ENCODE data around the gene FOXP1. TPM values are rescaled to one million over a fixed set of nuclear protein-coding genes. Genes with fewer than 3 reads are reported as not detected.

Gene FOXP1
- total and polyA plus RNA-seq, 2 experiments from 2014 or later, result 76.8 to 99.8 TPM

GRCh38 chr3:71406972-71407810 lies 176.3 kb downstream of the FOXP1 start:
- peak overlapping the region; percentile 53 for H3K4me2 ChIP-seq
- no peaks in the 10 kb centered on the region for H3K36me3 ChIP-seq (replicated peaks; ENCODE audit: insufficient read depth, low read depth)
- TF ChIP-seq EZH2 (IDR thresholded peaks at IDR 0.05; ENCODE audit: borderline replicate concordance) (no peak), EZH2phosphoT487 (IDR thresholded peaks at IDR 0.05; ENCODE audit: low read depth, severe bottlenecking, unreplicated experiment) (no peak), CTCF (IDR thresholded peaks at IDR 0.05; ENCODE audit: poor library complexity) (no peak)
- H2AFZ ChIP-seq, result no peak overlapping the region
- no peaks in the 10 kb centered on the region for H3K9me3 ChIP-seq (ENCODE audit: low read depth)
- H4K20me1 ChIP-seq (ENCODE audit: insufficient read depth, poor library complexity, severe bottlenecking), result no peaks in the 10 kb centered on the region
- peaks cover 43% of the 10 kb centered on the region for H3K79me2 ChIP-seq
- no peaks in the 10 kb centered on the region for H3K27me3 ChIP-seq
- H3K4me1 ChIP-seq (ENCODE audit: insufficient read depth), result peaks cover 16% of the 10 kb centered on the region
- peak overlapping the region; percentile 25 for H3K27ac ChIP-seq
- no peaks in the 10 kb centered on the region for H3K9me2 ChIP-seq (replicated peaks; ENCODE audit: insufficient read depth)
- 50% methylated on average over 10 of the region's 10 CpGs for WGBS (ENCODE audit: low lambda C conversion rate, missing lambda C conversion rate)
- H3K4me3 ChIP-seq, result no peak overlapping the region
- DNase-seq (ENCODE audit: low spot score), result no peak

- WGBS (ENCODE audit: low lambda C conversion rate, missing lambda C conversion rate), result 82% methylated on average over 2 of the region's 2 CpGs
- H4K20me1 ChIP-seq (ENCODE audit: insufficient read depth, poor library complexity, severe bottlenecking), result no peaks in the 10 kb centered on the region
Measured at GRCh38 chr3:71402911-71403310, 180.6 kb downstream of the FOXP1 start.

GRCh38 chr3:71402280-71402679 lies 181.2 kb downstream of the FOXP1 start:
- Histone ChIP-seq H2AFZ (no peak overlapping the region), H3K4me2 (no peak overlapping the region), H3K9me2 (replicated peaks; ENCODE audit: insufficient read depth) (no peaks in the 10 kb centered on the region), H3K36me3 (replicated peaks; ENCODE audit: insufficient read depth, low read depth) (no peaks in the 10 kb centered on the region), H4K20me1 (ENCODE audit: insufficient read depth, poor library complexity, severe bottlenecking) (no peaks in the 10 kb centered on the region), H3K27ac (no peak overlapping the region), H3K9me3 (ENCODE audit: low read depth) (no peaks in the 10 kb centered on the region), H3K4me3 (no peak overlapping the region), H3K27me3 (no peaks in the 10 kb centered on the region), H3K79me2 (peaks cover 29% of the 10 kb centered on the region), H3K4me1 (ENCODE audit: insufficient read depth) (peaks cover 45% of the 10 kb centered on the region)
- TF ChIP-seq CTCF (IDR thresholded peaks at IDR 0.05; ENCODE audit: poor library complexity) (no peak), EZH2 (IDR thresholded peaks at IDR 0.05; ENCODE audit: borderline replicate concordance) (no peak), EZH2phosphoT487 (IDR thresholded peaks at IDR 0.05; ENCODE audit: low read depth, severe bottlenecking, unreplicated experiment) (no peak)
- no peak for DNase-seq (ENCODE audit: low spot score)
- 98% methylated on average over 4 of the region's 4 CpGs for WGBS (ENCODE audit: low lambda C conversion rate, missing lambda C conversion rate)

More at GRCh38 chr3:71402911-71403310, 180.6 kb downstream of the FOXP1 start:
- H3K4me2 ChIP-seq, result no peak overlapping the region
- no peak overlapping the region for H3K27ac ChIP-seq
- no peaks in the 10 kb centered on the region for H3K36me3 ChIP-seq (replicated peaks; ENCODE audit: insufficient read depth, low read depth)
- DNase-seq (ENCODE audit: low spot score), result no peak
- no peaks in the 10 kb centered on the region for H3K27me3 ChIP-seq
- H3K9me3 ChIP-seq (ENCODE audit: low read depth), result no peaks in the 10 kb centered on the region
- H3K9me2 ChIP-seq (replicated peaks; ENCODE audit: insufficient read depth), result no peaks in the 10 kb centered on the region
- H2AFZ ChIP-seq, result no peak overlapping the region
- H3K79me2 ChIP-seq, result peaks cover 28% of the 10 kb centered on the region
- H3K4me3 ChIP-seq, result no peak overlapping the region
- peaks cover 43% of the 10 kb centered on the region for H3K4me1 ChIP-seq (ENCODE audit: insufficient read depth)
- no peak for TF ChIP-seq EZH2phosphoT487 (IDR thresholded peaks at IDR 0.05; ENCODE audit: low read depth, severe bottlenecking, unreplicated experiment)
- TF ChIP-seq EZH2 (IDR thresholded peaks at IDR 0.05; ENCODE audit: borderline replicate concordance), result no peak
- no peak for TF ChIP-seq CTCF (IDR thresholded peaks at IDR 0.05; ENCODE audit: poor library complexity)
